GM21515 (cell line): ENCODE results near the gene VKORC1L1.
"Not testable (repeated sequence)": the region's sequence is repeated elsewhere in the genome, so short reads cannot be mapped to it uniquely, and the experiment has no call there.

Experiments used
- ATAC-seq: cut with Tn5 transposase; IDR thresholded peaks from one replicate; pipeline ENCODE4 v1.9.1; 2021; ENCODE audit not compliant: unreplicated experiment

VKORC1L1 gene

GRCh38 chr7:65975814-65976445, 103.1 kb downstream of the VKORC1L1 start:
- ATAC-seq = no peak

- ATAC-seq = no peak
These were observed 103.9 kb downstream of the VKORC1L1 start for GRCh38 chr7:65976659-65977196.

GRCh38 chr7:65978891-65979582, 106.2 kb downstream of the VKORC1L1 start:
- no peak for ATAC-seq

- no peak for ATAC-seq
These were observed 107.0 kb downstream of the VKORC1L1 start for GRCh38 chr7:65979583-65980477.

GRCh38 chr7:65980478-65981250, 107.8 kb downstream of the VKORC1L1 start:
- peak; percentile 64 for ATAC-seq

GRCh38 chr7:65981965-65982792, 109.3 kb downstream of the VKORC1L1 start, which contains the start of gene GUSB:
Gene GUSB, minus strand, starts transcription at chr7:65982213. Its CDS starts 30 bp downstream, at chr7:65982183.
- peak; percentile 84 for ATAC-seq

GRCh38 chr7:65983965-65984658, 111.2 kb downstream of the VKORC1L1 start:
- ATAC-seq = no peak

GRCh38 chr7:65988084-65988483, 115.2 kb downstream of the VKORC1L1 start:
- ATAC-seq = no peak

- not testable (repeated sequence) for ATAC-seq
These were observed 115.6 kb downstream of the VKORC1L1 start for GRCh38 chr7:65988503-65988902.

GRCh38 chr7:65989694-65990080, 116.8 kb downstream of the VKORC1L1 start:
- no peak for ATAC-seq

GRCh38 chr7:65991829-65992228, 119.0 kb downstream of the VKORC1L1 start:
- ATAC-seq = not testable (repeated sequence)

GRCh38 chr7:65992526-65992925, 119.7 kb downstream of the VKORC1L1 start:
- ATAC-seq = no peak

- ATAC-seq = not testable (repeated sequence)
These were observed 122.1 kb downstream of the VKORC1L1 start for GRCh38 chr7:65994984-65995383.

- not testable (repeated sequence) for ATAC-seq
These were observed 128.0 kb downstream of the VKORC1L1 start for GRCh38 chr7:66000823-66001417.

- ATAC-seq = not testable (repeated sequence)
These were observed 132.3 kb downstream of the VKORC1L1 start for GRCh38 chr7:66005115-66005671.

- ATAC-seq = no peak
These were observed 134.4 kb downstream of the VKORC1L1 start for GRCh38 chr7:66007232-66007631.
